ENCODE measurements around the gene SNAPIN.
"Not testable (repeated sequence)": the region's sequence is repeated elsewhere in the genome, so short reads cannot be mapped to it uniquely, and the experiment has no call there.

Gene SNAPIN

DNA sequence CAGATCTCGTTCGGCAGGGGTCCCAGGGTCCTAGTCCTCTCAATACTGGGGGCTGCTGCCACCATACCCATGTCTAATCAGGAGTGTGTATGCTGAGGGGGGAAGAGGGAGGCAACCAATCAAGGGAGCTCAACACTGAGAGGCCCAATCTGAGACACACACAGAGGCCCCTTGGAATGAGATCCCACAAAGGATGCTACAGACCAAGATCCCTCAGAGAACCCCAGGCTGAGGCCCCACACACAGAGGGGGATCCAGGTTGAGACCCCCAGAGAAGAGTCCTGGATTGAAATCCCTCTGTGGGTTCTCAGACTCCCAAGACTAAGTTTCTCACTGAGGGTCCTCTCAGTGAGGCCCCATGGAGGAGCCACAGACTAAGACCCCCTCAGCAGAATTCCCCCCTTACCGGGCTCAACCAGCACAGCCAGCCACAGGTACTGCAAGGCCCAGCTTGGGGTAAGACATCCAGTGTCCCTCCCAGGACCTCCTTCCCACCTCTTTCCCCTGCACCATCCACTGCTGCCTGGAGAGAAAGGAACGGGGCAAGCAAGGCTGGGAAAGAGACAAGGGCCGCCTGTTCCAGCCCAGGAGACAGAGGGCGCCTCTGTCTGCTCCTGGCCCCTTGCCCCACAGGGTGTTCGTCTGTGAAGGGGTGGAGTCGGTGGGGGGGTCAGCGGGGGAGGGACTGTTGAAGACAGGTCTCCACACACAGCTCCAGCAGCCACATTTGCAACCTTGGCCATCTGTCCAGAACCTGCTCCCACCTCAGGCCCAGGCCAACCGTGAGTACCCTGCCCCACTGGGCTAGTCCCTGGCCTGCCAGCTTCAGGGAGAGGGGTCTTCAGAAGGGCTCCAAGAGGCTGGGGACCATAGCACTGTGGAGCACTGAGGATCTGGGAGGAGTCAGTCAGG lies 30.5 kb upstream of the SNAPIN start, which contains the start of gene S100A1:
TSS of gene S100A1 (plus strand) at position 720 of the 912 bp plus-strand sequence. CDS start 2,088 bp downstream, outside the sequence.
- no peak for DNase-seq

GRCh38 chr1:153628638-153629342 lies 29.7 kb upstream of the SNAPIN start:
- DNase-seq, result no peak

GRCh38 chr1:153629343-153629665 lies 29.2 kb upstream of the SNAPIN start:
- DNase-seq, result no peak

DNA sequence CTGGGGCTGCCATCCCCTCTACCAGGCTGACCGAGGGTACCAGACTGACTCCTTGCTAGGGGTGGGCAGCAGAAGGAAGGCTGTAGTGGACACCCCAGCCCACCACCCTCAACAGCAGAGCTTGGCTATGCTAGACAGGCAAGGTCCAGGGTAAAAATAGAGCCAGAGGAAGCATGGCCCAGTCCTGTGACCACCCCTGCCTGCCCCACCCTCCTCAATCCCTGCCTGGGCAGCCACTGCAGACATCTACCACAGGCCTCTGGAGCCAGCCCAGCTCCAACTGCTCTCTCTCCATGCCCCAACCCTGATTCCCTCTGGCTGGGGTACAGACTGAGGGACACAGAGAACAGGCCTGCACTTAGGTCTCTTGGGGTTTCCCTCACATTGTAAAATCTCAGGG lies 28.5 kb upstream of the SNAPIN start:
- DNase-seq, result no peak

GRCh38 chr1:153630384-153630783 lies 28.1 kb upstream of the SNAPIN start:
- DNase-seq, result no peak

GRCh38 chr1:153631047-153632022 lies 27.2 kb upstream of the SNAPIN start:
- no peak for DNase-seq

DNA sequence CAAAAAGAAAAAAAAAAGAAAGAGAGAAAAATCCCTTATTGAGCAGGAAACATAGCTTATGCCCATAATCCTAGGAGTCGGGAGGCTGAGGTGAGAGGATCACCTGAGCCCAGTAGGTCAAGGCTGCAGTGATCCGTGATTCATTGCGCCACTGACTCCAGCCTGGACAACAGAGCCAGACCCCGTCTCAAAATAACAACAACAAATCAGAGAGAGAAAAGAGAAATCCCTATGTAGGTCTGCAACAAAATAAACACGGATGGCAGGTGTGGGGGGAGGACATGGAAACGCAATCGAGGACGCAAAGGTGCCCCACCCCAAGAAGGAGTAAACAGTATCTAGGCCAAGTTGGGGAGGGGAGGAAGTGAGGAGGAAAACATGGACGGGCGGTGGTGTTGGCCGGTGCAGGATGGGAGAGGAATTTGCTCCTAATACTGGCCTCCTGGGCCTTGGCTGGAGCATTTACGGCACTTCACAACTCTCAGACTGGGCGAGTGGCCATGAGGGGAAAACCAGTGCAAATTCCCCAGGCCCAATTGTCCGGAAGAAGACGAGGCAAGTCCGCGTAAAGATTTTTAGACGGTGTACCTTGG lies 25.2 kb upstream of the SNAPIN start:
- DNase-seq, result no peak

- peak; percentile 97 for DNase-seq
Observed at GRCh38 chr1:153633754-153634665, 24.5 kb upstream of the SNAPIN start, which contains the start of gene CHTOP. Gene CHTOP (plus strand): TSS chr1:153634066. CDS start chr1:153636589, 2,523 bp downstream.

GRCh38 chr1:153635872-153636271 lies 22.6 kb upstream of the SNAPIN start:
- no peak for DNase-seq

GRCh38 chr1:153636312-153636711 lies 22.2 kb upstream of the SNAPIN start:
- no peak for DNase-seq

- no peak for DNase-seq
Observed at GRCh38 chr1:153638261-153638660, 20.2 kb upstream of the SNAPIN start.

DNA sequence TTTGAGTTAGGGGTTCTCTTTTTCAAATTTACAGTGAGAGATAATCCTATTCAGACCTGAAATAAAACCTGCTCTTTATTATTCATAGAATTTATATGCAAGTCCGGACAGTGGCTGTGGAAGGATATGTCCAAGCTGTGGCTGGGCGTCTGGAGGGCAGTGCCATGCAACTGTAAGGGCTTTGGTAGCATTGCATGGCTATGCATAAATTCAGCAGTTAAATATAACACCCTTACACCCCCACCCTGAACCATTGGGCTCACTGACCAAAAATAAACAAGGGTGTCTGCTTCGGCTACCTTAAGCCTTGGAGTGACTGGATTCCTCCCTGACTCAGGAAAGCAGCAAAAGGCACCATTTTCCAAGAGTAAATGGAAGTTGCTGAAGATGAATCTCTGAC lies 19.2 kb upstream of the SNAPIN start:
- DNase-seq, result no peak

DNA sequence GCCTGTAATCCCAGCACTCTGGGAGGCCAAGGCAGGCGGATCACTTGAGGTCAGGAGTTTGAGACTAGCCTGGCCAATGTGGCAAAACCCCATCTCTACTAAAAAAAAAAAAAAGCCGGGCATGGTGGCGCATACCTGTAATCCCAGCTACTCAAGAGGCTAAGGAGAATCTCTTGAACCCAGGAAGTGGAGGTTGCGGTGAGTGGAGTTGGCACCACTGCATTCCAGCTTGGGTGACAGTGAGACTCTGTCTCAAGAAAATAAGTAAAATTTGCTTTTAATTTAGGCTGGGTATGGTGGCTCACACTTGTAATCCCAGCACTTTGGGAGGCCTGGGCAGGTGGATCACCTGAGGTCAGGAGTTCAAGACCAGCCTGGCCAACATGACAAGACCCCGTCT lies 18.3 kb upstream of the SNAPIN start:
- DNase-seq, result not testable (repeated sequence)

DNA sequence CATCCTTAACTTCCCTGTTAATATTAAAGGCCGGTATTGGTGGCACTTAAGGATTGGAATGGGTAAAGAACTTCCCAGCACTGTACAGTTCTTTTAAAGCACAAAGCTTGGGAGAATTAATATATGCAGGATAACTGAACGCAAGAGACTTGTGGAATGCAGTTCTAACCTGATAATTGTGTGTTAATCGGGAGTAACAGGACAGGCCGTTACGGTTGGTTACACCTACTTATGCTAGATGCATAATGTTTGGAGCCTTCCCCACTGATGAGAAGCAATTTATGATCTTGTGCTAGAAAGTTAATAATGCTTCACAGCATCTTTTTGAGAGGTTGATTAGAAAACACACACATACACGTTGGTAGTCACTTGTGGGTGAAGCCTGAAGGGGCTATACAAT lies 17.6 kb upstream of the SNAPIN start:
- no peak for DNase-seq

DNA sequence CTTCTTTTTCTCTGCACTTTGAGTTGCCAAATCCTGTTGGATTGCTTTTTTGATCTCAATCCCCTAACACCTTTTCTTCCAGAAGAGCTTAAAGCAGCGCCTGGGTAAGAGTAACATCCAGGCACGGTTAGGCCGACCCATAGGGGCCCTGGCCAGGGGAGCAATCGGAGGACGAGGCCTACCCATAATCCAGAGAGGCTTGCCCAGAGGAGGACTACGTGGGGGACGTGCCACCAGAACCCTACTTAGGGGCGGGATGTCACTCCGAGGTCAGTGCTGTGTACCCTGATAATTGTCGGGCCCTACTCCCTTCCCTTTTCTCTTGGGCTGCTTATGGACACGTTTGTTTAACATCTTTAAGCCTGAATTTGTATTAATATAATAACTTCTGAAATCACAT lies 16.3 kb upstream of the SNAPIN start:
- no peak for DNase-seq

- no peak for DNase-seq
Observed at GRCh38 chr1:153643100-153643499, 15.4 kb upstream of the SNAPIN start.

- no peak for DNase-seq
Observed at GRCh38 chr1:153643816-153644215, 14.7 kb upstream of the SNAPIN start.

GRCh38 chr1:153646672-153647345 lies 11.7 kb upstream of the SNAPIN start:
- DNase-seq, result peak; percentile 78

DNA sequence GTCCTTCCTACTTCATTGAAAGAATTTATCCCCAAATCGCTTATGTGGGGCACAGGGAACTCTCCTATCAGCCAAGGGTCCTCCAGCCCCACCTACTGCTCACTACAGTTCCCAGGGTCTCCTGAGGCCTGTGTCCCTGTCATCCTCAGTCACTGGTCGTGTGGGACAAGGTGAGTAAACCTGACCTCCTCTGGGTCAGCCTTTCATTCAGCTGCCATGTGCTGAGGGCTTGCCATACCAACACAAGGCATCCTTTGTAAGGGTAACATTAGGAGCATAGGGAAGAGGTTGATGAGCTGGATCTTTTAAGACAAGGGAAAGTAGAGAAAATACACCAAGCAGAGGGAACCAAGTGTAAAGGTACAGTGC lies 11.2 kb upstream of the SNAPIN start:
- DNase-seq, result no peak

GRCh38 chr1:153648000-153648643 lies 10.4 kb upstream of the SNAPIN start:
- DNase-seq, result no peak

Data from MV-4-11 (cell line).